ENCODE results near the gene CD300LG. TPM values are rescaled to one million over a fixed set of nuclear protein-coding genes. Genes with fewer than 3 reads are reported as not detected.

Gene CD300LG
- total RNA-seq, 1 experiment from 2014 or later = not detected

DNA sequence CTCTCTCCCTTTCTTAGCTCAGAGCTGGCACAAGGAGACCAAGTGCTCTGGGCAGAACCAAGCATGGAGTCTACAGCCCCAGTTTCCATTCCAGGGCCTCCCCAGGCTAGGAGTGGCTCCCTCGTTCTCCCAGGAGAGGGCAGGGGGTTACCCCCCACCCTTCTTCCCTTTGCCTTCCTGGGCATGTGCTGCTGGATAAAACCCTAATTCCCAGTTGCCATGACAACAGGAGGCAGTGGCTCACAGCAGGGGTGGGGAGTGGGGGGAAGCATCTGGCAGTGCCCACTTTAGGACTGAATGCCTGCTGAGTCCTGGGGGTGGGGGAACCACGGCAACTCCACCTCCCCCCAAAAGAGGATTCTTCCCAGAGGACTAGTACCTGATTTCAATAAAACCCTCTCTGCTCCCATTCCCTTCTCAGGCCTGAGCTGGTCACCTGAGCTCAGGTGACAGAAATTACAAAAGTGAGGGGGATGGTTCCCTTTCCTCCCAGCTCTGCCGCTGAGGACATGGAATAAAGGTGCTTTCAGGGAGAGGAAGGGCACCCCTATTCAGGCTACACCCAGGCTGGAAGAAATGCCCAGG lies 58.5 kb downstream of the CD300LG start:
- ChIA-PET POLR2A (no interaction called here), CTCF (interaction anchor here (0.6 to 7.7 kb wide), 4 partner anchors 22 to 100 kb away, joined by 3 to 39 read pairs (median 4); no protein-coding TSS in a partner anchor)
- TF ChIP-seq, protein P1, sequence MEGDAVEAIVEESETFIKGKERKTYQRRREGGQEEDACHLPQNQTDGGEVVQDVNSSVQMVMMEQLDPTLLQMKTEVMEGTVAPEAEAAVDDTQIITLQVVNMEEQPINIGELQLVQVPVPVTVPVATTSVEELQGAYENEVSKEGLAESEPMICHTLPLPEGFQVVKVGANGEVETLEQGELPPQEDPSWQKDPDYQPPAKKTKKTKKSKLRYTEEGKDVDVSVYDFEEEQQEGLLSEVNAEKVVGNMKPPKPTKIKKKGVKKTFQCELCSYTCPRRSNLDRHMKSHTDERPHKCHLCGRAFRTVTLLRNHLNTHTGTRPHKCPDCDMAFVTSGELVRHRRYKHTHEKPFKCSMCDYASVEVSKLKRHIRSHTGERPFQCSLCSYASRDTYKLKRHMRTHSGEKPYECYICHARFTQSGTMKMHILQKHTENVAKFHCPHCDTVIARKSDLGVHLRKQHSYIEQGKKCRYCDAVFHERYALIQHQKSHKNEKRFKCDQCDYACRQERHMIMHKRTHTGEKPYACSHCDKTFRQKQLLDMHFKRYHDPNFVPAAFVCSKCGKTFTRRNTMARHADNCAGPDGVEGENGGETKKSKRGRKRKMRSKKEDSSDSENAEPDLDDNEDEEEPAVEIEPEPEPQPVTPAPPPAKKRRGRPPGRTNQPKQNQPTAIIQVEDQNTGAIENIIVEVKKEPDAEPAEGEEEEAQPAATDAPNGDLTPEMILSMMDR (IDR thresholded peaks at IDR 0.05; ENCODE audit: unreplicated experiment) = no peak
- Mint-ChIP-seq H3K27me3 (ENCODE audit: insufficient read depth, unreplicated experiment) (peaks cover 27% of the 10 kb centered on the region), H3K4me3 (ENCODE audit: unreplicated experiment) (no peak overlapping the region), H3K27ac (ENCODE audit: low read depth, unreplicated experiment) (no peak overlapping the region), H3K4me1 (ENCODE audit: insufficient read depth, unreplicated experiment) (no peaks in the 10 kb centered on the region), H3K36me3 (ENCODE audit: insufficient read depth, unreplicated experiment) (no peaks in the 10 kb centered on the region), H3K9me3 (ENCODE audit: unreplicated experiment) (no peaks in the 10 kb centered on the region)
- DNase-seq (ENCODE audit: unreplicated experiment) = no peak
- no TSS peak for BruUV-seq (replicated peaks)
- intact Hi-C loops (cut with micrococcal nuclease) = no loop called here

DNA sequence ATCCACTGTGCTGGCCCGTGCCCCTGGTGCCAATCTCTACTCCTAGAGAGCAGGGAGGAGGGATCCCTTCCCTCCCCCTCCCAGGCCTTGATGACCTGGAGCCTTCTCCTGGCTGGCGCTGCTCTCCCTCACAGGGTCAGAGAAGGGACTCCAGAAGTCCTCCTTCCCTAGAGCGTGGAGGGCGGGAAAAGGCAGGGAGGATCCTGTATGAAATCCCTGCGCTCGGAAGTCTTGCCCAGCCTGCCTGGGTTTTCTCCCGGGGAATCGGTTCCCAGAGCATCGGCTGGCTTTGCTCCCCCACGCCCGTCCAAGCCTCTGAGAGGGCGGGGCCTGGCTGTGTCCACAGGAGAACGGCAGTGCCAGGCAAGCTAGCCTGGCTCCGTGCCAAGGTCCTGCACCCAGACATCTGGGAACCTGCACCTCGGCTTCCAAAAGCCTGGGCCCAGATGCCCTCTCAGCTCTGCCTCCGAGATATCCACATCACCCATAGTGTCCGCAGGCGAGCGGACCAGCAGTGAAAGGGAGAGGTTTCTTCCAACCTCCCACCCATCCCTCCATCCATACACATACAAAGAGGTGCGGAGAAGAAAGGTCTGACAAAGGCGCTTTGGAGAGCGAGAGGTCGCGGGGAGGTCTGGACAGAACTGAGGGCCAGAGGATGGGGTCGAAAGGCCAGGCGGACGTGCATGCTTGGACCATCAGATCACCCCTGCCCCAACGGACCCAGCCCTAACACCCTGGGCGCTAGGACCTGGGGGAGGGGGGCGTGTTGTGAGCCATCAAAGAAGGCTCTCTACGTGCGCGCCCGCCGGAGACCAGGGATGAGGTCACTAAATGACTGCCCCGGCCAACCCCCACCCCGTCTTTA lies 59.2 kb downstream of the CD300LG start:
- intact Hi-C loops (cut with micrococcal nuclease) = no loop called here
- H3K36me3 Mint-ChIP-seq (ENCODE audit: insufficient read depth, unreplicated experiment) = no peaks in the 10 kb centered on the region
- no peaks in the 10 kb centered on the region for H3K4me1 Mint-ChIP-seq (ENCODE audit: insufficient read depth, unreplicated experiment)
- POLR2A ChIA-PET = no interaction called here
- no peak for DNase-seq (ENCODE audit: unreplicated experiment)
- H3K27me3 Mint-ChIP-seq (ENCODE audit: insufficient read depth, unreplicated experiment) = peaks cover 27% of the 10 kb centered on the region
- CTCF ChIA-PET = interaction anchor here (0.6 to 7.7 kb wide), 7 partner anchors 23 to 727 kb away, joined by 3 to 39 read pairs (median 3); no protein-coding TSS in a partner anchor
- TF ChIP-seq, protein P1 (IDR thresholded peaks at IDR 0.05; ENCODE audit: unreplicated experiment) = no peak
- H3K27ac Mint-ChIP-seq (ENCODE audit: low read depth, unreplicated experiment) = no peak overlapping the region
- BruUV-seq (replicated peaks) = no TSS peak
- no peaks in the 10 kb centered on the region for H3K9me3 Mint-ChIP-seq (ENCODE audit: unreplicated experiment)
- no peak overlapping the region for H3K4me3 Mint-ChIP-seq (ENCODE audit: unreplicated experiment)

DNA sequence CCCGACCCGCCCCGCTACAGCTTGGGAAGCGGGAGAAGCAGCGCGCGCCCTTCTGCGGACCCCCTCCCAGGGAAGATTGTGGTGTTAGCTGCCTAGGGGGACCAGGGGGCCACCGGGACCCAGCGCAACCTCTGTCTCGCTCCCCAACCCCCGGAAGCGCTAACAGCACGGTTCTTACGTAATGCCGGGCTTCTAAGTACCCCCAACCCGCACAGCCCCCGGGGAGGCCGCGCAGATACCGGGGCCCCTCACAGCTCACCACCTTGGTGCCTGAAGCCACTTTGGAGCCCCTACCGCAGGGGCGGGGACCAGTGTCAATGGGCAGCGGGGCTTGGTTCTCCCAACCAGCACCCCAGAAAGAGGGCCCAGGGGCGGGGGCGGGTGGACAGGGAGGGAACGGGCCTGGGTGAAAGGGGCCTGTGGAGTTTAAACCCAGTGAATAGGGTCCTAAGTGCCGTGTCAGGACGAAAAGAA lies 60.0 kb downstream of the CD300LG start:
- H3K27me3 Mint-ChIP-seq (ENCODE audit: insufficient read depth, unreplicated experiment) = peaks cover 27% of the 10 kb centered on the region
- H3K36me3 Mint-ChIP-seq (ENCODE audit: insufficient read depth, unreplicated experiment) = no peaks in the 10 kb centered on the region
- H3K4me1 Mint-ChIP-seq (ENCODE audit: insufficient read depth, unreplicated experiment) = no peaks in the 10 kb centered on the region
- TF ChIP-seq, protein P1 (IDR thresholded peaks at IDR 0.05; ENCODE audit: unreplicated experiment) = no peak
- POLR2A ChIA-PET = no interaction called here
- BruUV-seq (replicated peaks) = no TSS peak
- no peak for DNase-seq (ENCODE audit: unreplicated experiment)
- intact Hi-C loops (cut with micrococcal nuclease) = no loop called here
- H3K27ac Mint-ChIP-seq (ENCODE audit: low read depth, unreplicated experiment) = no peak overlapping the region
- CTCF ChIA-PET = interaction anchor here (0.6 to 7.7 kb wide), 3 partner anchors 28 to 726 kb away, joined by 3 to 39 read pairs (median 3); no protein-coding TSS in a partner anchor
- H3K4me3 Mint-ChIP-seq (ENCODE audit: unreplicated experiment) = no peak overlapping the region
- no peaks in the 10 kb centered on the region for H3K9me3 Mint-ChIP-seq (ENCODE audit: unreplicated experiment)

DNA sequence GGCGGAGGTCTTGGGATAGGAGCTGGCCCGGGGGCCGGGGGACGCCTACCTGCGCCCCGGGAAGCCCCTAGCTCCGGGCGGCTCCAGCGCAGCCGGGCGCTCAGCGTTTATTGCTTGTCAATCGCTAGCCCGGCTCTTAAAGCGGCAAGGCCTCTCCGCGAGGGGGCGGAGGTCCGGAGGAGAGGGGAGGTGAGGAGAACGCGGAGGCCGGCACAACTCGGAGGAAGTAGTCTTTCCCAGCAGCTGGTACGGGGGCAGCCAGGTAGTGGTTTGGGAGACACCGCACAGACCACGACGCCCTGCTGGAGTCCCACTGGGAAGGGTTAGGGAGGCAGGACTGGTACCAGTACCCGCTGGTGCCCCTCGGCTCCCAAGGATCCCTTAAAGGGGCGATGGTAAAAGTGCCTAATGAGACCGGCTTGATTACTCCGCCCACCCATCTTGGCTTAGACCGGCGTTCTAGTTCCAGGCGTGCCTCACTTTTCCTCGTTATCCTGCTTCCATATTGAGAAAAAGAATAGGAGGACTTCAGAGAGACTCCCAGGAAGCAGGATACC lies 60.5 kb downstream of the CD300LG start, which contains the start of gene MPP2:
Gene MPP2 (minus strand): TSS at position 112 of the 557 bp plus-strand sequence. CDS start 3,076 bp downstream, outside the sequence.
- Mint-ChIP-seq H3K9me3 (ENCODE audit: unreplicated experiment) (no peaks in the 10 kb centered on the region), H3K4me3 (ENCODE audit: unreplicated experiment) (no peak within 1 kb of the TSS), H3K4me1 (ENCODE audit: insufficient read depth, unreplicated experiment) (no peaks in the 10 kb centered on the region), H3K27ac (ENCODE audit: low read depth, unreplicated experiment) (no peak within 1 kb of the TSS), H3K36me3 (ENCODE audit: insufficient read depth, unreplicated experiment) (no peaks in the 10 kb centered on the region), H3K27me3 (ENCODE audit: insufficient read depth, unreplicated experiment) (peaks cover 27% of the 10 kb centered on the region)
- intact Hi-C loops (cut with micrococcal nuclease) = no loop called here
- no TSS peak for BruUV-seq (replicated peaks)
- peak; percentile 20 for DNase-seq (ENCODE audit: unreplicated experiment)
- TF ChIP-seq, protein P1 (IDR thresholded peaks at IDR 0.05; ENCODE audit: unreplicated experiment) = no peak
- ChIA-PET POLR2A (no interaction called here), CTCF (interaction anchor here (7.7 kb wide), 1 partner anchor 29 kb away, joined by 39 read pairs; no protein-coding TSS in a partner anchor)
